ENCODE results near the gene DST. TPM values are rescaled to one million over a fixed set of nuclear protein-coding genes. Genes with fewer than 3 reads are reported as not detected.

The DST gene
- total RNA-seq, 1 experiment from 2014 or later, result 241 TPM

DNA sequence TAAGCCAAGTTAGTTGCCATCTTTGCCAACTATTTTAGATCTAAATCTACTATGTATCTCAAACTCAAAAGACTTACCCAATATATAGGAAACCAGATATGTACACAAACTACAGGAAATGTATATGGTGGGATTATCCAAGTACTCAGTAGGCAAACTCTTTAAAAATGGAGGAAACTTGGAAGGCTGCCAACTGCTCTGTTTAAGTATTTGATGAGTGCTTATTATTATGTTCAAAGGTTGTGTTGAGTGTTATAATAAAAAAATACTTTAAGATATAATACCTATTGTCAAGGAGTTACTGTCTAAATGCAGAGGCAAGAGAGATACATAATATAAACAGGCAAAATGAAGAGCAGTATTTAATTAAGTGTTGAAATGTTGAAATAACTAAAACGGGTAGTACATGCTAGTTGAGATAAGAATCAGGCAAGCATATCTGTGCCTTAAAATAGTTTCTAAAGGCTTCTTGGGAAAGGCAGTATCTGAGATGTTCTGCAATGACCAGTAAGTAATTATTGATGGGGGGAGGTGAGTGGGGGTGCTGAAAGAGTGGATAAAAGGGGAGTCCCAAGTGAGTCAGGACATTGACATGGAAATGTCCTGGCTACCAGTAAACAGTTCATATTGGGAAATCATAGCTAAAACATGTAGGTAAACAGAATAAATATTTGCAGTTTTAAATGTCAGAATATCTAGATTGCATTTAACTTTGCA, 6.5 kb upstream of the DST start:
- Histone ChIP-seq H3K9me3 (ENCODE audit: low read length) (no peaks in the 10 kb centered on the region), H3K27me3 (ENCODE audit: low read length) (no peaks in the 10 kb centered on the region), H3K36me3 (ENCODE audit: insufficient read depth, low read length) (no peaks in the 10 kb centered on the region), H3K9ac (ENCODE audit: low read length) (no peak overlapping the region), H4K20me1 (ENCODE audit: insufficient read depth, low read depth, low read length) (no peaks in the 10 kb centered on the region), H3K4me3 (ENCODE audit: low read length) (no peak overlapping the region), H3K27ac (ENCODE audit: low read length) (no peak overlapping the region), H3K4me2 (ENCODE audit: low read depth, low read length, poor library complexity, severe bottlenecking) (no peak overlapping the region), H3K9me2 (replicated peaks; ENCODE audit: insufficient read depth, low read length) (no peaks in the 10 kb centered on the region), H3K4me1 (ENCODE audit: low read length) (no peaks in the 10 kb centered on the region), H2AFZ (ENCODE audit: low read length) (no peak overlapping the region), H3K79me2 (ENCODE audit: low read length) (no peaks in the 10 kb centered on the region)
- no peak for DNase-seq

DNA sequence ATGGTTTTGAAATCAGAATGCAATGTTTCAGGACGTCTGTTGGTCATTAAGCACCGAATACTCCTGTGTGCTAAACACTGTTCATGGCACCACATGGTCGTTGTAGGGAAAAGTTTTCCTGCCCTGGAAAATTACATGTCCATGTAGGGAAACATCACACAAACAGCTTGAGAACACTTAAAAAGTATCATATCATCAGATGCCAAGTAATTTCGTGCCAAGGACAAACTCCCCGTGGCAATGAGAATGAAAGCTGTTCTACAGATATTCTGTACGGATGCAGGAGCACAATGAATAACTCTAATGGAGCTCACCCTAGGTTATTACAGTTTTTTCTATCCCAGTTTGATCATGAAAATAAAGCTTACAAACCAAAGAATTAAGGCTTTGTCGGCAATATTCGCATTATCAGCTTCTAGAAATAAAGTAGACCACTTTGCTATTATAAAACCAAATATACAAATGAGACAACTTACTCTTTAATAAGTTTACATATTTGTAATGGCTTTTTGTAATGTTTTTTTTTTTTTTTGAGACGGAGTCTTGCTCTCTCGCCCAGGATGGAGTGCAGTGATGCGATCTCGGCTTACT, 4.6 kb upstream of the DST start:
- Histone ChIP-seq H3K9me2 (replicated peaks; ENCODE audit: insufficient read depth, low read length) (no peaks in the 10 kb centered on the region), H3K27me3 (ENCODE audit: low read length) (no peaks in the 10 kb centered on the region), H3K79me2 (ENCODE audit: low read length) (no peaks in the 10 kb centered on the region), H3K4me1 (ENCODE audit: low read length) (no peaks in the 10 kb centered on the region), H3K9ac (ENCODE audit: low read length) (no peak overlapping the region), H3K4me3 (ENCODE audit: low read length) (no peak overlapping the region), H3K36me3 (ENCODE audit: insufficient read depth, low read length) (no peaks in the 10 kb centered on the region), H3K9me3 (ENCODE audit: low read length) (no peaks in the 10 kb centered on the region), H3K27ac (ENCODE audit: low read length) (no peak overlapping the region), H3K4me2 (ENCODE audit: low read depth, low read length, poor library complexity, severe bottlenecking) (no peak overlapping the region), H2AFZ (ENCODE audit: low read length) (no peak overlapping the region), H4K20me1 (ENCODE audit: insufficient read depth, low read depth, low read length) (no peaks in the 10 kb centered on the region)
- no peak for DNase-seq

DNA sequence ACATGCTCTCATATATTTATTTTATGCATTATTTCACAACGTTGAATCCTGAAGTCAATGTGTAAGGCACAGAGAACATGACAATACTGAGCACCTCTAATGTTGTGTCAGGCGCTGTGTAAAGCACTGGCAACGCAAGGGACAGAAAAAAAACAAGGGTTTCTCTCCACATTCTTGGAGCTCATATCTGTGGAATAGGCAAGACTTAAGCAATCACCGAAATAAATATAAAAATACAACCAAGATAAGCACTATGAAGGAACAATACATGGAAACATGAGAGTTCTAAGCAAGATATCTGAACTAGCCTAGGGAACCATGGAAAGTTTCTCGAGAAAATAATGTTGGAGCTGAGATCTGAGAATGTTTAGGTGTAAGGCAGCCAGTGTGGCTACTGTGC, 1.7 kb upstream of the DST start:
- Histone ChIP-seq H3K27ac (ENCODE audit: low read length) (no peak overlapping the region), H2AFZ (ENCODE audit: low read length) (no peak overlapping the region), H3K4me3 (ENCODE audit: low read length) (no peak overlapping the region), H4K20me1 (ENCODE audit: insufficient read depth, low read depth, low read length) (no peaks in the 10 kb centered on the region), H3K79me2 (ENCODE audit: low read length) (no peaks in the 10 kb centered on the region), H3K4me2 (ENCODE audit: low read depth, low read length, poor library complexity, severe bottlenecking) (no peak overlapping the region), H3K9ac (ENCODE audit: low read length) (no peak overlapping the region), H3K4me1 (ENCODE audit: low read length) (no peaks in the 10 kb centered on the region), H3K9me3 (ENCODE audit: low read length) (no peaks in the 10 kb centered on the region), H3K36me3 (ENCODE audit: insufficient read depth, low read length) (no peaks in the 10 kb centered on the region), H3K9me2 (replicated peaks; ENCODE audit: insufficient read depth, low read length) (no peaks in the 10 kb centered on the region), H3K27me3 (ENCODE audit: low read length) (no peaks in the 10 kb centered on the region)
- no peak for DNase-seq

DNA sequence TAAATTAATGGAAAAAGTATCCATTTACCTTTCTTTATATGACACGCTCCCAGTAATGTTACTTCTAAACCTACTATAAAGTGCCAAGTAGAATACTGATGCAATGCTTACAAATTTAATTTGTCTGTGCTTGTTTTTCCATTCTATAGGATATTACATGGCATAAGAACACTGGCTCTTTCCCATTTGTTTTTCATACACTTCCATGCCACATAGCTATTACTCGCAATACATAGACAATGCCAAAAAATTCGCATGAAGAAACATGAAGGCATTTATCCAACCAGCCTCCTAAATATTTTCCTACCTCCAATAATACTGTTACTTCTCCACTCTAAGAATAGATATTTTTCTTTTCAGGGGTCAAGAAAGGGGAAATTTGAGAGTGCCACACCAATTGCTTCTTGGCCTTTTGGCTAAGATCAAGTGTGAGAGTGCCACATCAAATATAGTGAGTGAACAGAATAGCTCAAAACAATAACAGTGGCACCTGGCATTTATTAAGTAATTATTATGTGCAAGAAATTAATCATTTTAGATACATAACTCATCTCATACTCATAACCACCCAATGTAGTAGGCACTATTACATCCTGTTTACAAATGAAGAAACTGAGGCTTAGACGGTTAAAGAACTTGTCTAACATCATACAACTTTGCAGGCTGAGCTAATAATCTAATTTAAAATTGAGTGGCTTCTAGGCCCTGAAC, 845 bp upstream of the DST start:
- Histone ChIP-seq H3K9ac (ENCODE audit: low read length) (no peak overlapping the region), H3K9me2 (replicated peaks; ENCODE audit: insufficient read depth, low read length) (no peaks in the 10 kb centered on the region), H3K27ac (ENCODE audit: low read length) (no peak overlapping the region), H3K4me2 (ENCODE audit: low read depth, low read length, poor library complexity, severe bottlenecking) (no peak overlapping the region), H3K27me3 (ENCODE audit: low read length) (no peaks in the 10 kb centered on the region), H3K9me3 (ENCODE audit: low read length) (no peaks in the 10 kb centered on the region), H4K20me1 (ENCODE audit: insufficient read depth, low read depth, low read length) (no peaks in the 10 kb centered on the region), H3K36me3 (ENCODE audit: insufficient read depth, low read length) (no peaks in the 10 kb centered on the region), H3K79me2 (ENCODE audit: low read length) (no peaks in the 10 kb centered on the region), H3K4me3 (ENCODE audit: low read length) (no peak overlapping the region), H3K4me1 (ENCODE audit: low read length) (no peaks in the 10 kb centered on the region), H2AFZ (ENCODE audit: low read length) (no peak overlapping the region)
- DNase-seq, result no peak

DNA sequence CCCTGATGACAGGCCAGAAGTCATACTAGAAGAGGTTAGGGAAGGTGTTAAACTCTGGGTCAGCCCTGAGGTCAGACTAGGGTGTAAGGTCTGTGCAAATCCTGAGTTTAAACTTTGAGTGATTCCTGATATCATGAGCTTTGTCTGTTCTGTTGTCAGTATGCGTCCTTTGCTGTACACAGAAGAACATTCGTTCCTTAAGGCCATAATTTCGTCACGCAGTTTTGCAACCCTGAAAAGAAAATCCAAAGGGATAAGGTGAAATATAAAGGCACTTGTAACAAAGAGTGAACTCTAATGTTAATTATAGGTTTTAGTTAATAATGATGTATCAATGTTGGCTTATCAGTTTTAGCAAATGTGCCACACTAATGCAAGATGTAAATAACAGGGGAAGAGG, 2.3 kb downstream of the DST start:
- Histone ChIP-seq H4K20me1 (ENCODE audit: insufficient read depth, low read depth, low read length) (no peaks in the 10 kb centered on the region), H3K4me1 (ENCODE audit: low read length) (no peaks in the 10 kb centered on the region), H3K4me2 (ENCODE audit: low read depth, low read length, poor library complexity, severe bottlenecking) (no peak overlapping the region), H3K27me3 (ENCODE audit: low read length) (no peaks in the 10 kb centered on the region), H3K9me2 (replicated peaks; ENCODE audit: insufficient read depth, low read length) (no peaks in the 10 kb centered on the region), H3K79me2 (ENCODE audit: low read length) (no peaks in the 10 kb centered on the region), H3K27ac (ENCODE audit: low read length) (no peak overlapping the region), H3K4me3 (ENCODE audit: low read length) (no peak overlapping the region), H2AFZ (ENCODE audit: low read length) (no peak overlapping the region), H3K9me3 (ENCODE audit: low read length) (no peaks in the 10 kb centered on the region), H3K9ac (ENCODE audit: low read length) (no peak overlapping the region), H3K36me3 (ENCODE audit: insufficient read depth, low read length) (no peaks in the 10 kb centered on the region)
- DNase-seq, result no peak

DNA sequence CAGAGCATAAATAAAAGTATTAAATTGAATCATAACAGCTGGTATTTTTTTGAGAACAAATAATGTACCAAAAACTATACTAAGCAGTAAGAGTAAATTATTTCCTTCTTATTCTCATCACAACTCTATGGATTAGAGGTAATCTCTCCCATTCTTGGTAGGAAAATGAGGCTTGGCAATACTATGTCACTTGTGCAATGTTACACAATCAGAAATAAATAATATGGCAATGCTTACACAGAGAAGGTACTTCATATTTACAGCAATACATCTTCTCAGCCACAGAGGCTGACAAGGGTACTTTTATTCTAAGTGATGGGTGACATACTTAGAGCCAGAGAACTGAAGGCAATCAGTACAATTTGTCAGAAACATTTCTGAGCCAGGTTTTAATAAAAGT, 3.9 kb downstream of the DST start:
- Histone ChIP-seq H3K9ac (ENCODE audit: low read length) (no peak overlapping the region), H3K4me2 (ENCODE audit: low read depth, low read length, poor library complexity, severe bottlenecking) (no peak overlapping the region)
- no peak for DNase-seq

DNA sequence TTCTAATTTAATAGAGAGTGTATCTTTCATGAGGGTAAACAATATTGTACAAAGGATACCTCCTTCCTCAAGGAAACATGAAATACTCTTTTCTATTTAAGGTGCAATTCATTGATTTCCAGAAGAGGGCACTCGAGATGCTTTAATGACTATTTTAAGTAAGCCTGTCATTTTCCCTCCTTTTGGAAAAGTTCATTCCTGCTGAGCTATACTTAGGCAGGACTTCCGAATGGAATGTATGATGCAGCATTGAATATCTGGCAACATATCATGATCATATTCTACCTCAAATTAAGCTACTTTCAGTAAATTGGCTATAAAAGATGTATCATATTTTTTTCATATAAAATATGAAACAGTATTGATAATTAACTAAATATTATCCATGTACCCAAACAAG, 5.0 kb downstream of the DST start:
- H3K79me2 ChIP-seq (ENCODE audit: low read length), result no peaks in the 10 kb centered on the region
- H3K27ac ChIP-seq (ENCODE audit: low read length), result no peak overlapping the region
- H4K20me1 ChIP-seq (ENCODE audit: insufficient read depth, low read depth, low read length), result no peaks in the 10 kb centered on the region
- peak; percentile 47 for DNase-seq
- no peak overlapping the region for H2AFZ ChIP-seq (ENCODE audit: low read length)
- no peak overlapping the region for H3K9ac ChIP-seq (ENCODE audit: low read length)
- no peaks in the 10 kb centered on the region for H3K36me3 ChIP-seq (ENCODE audit: insufficient read depth, low read length)
- no peak overlapping the region for H3K4me2 ChIP-seq (ENCODE audit: low read depth, low read length, poor library complexity, severe bottlenecking)
- no peaks in the 10 kb centered on the region for H3K9me3 ChIP-seq (ENCODE audit: low read length)
- H3K4me3 ChIP-seq (ENCODE audit: low read length), result no peak overlapping the region
- H3K4me1 ChIP-seq (ENCODE audit: low read length), result no peaks in the 10 kb centered on the region
- no peaks in the 10 kb centered on the region for H3K27me3 ChIP-seq (ENCODE audit: low read length)
- no peaks in the 10 kb centered on the region for H3K9me2 ChIP-seq (replicated peaks; ENCODE audit: insufficient read depth, low read length)

More for the DNA sequence above, 3.9 kb downstream of the DST start:
- Histone ChIP-seq H3K4me1 (ENCODE audit: low read length) (no peaks in the 10 kb centered on the region), H3K79me2 (ENCODE audit: low read length) (no peaks in the 10 kb centered on the region), H3K9me2 (replicated peaks; ENCODE audit: insufficient read depth, low read length) (no peaks in the 10 kb centered on the region), H3K9me3 (ENCODE audit: low read length) (no peaks in the 10 kb centered on the region), H3K36me3 (ENCODE audit: insufficient read depth, low read length) (no peaks in the 10 kb centered on the region), H3K27ac (ENCODE audit: low read length) (no peak overlapping the region), H3K27me3 (ENCODE audit: low read length) (no peaks in the 10 kb centered on the region), H4K20me1 (ENCODE audit: insufficient read depth, low read depth, low read length) (no peaks in the 10 kb centered on the region), H2AFZ (ENCODE audit: low read length) (no peak overlapping the region), H3K4me3 (ENCODE audit: low read length) (no peak overlapping the region)

DNA sequence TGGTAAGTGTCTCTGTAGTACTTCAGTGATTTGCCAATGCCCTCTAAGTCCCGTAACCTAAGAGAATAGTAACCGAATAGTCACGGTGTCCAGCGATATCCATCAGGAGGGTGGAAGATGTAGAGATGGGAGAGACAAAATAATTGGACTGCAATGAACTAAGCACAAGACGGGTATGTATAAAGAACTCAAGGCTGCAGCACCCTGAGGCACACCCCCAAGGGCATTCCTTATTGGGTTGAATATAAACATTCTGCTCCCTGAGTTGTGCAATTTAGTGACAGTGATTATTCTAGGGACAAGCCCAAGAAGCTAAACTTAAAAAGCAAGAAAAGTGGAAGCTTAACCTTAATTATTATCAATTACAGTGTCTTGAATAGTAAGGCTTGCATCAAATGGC, 14.6 kb downstream of the DST start:
- Histone ChIP-seq H3K36me3 (ENCODE audit: insufficient read depth, low read length) (no peaks in the 10 kb centered on the region), H3K4me1 (ENCODE audit: low read length) (no peaks in the 10 kb centered on the region), H4K20me1 (ENCODE audit: insufficient read depth, low read depth, low read length) (no peaks in the 10 kb centered on the region), H3K4me3 (ENCODE audit: low read length) (no peak overlapping the region), H3K4me2 (ENCODE audit: low read depth, low read length, poor library complexity, severe bottlenecking) (no peak overlapping the region), H3K9me3 (ENCODE audit: low read length) (no peaks in the 10 kb centered on the region), H3K79me2 (ENCODE audit: low read length) (no peaks in the 10 kb centered on the region), H3K9me2 (replicated peaks; ENCODE audit: insufficient read depth, low read length) (no peaks in the 10 kb centered on the region), H3K27ac (ENCODE audit: low read length) (no peak overlapping the region), H3K9ac (ENCODE audit: low read length) (no peak overlapping the region), H2AFZ (ENCODE audit: low read length) (no peak overlapping the region), H3K27me3 (ENCODE audit: low read length) (no peaks in the 10 kb centered on the region)
- no peak for DNase-seq

All from Karpas-422 (cell line).